ENCODE data around the gene CCT7.

CCT7 gene

DNA sequence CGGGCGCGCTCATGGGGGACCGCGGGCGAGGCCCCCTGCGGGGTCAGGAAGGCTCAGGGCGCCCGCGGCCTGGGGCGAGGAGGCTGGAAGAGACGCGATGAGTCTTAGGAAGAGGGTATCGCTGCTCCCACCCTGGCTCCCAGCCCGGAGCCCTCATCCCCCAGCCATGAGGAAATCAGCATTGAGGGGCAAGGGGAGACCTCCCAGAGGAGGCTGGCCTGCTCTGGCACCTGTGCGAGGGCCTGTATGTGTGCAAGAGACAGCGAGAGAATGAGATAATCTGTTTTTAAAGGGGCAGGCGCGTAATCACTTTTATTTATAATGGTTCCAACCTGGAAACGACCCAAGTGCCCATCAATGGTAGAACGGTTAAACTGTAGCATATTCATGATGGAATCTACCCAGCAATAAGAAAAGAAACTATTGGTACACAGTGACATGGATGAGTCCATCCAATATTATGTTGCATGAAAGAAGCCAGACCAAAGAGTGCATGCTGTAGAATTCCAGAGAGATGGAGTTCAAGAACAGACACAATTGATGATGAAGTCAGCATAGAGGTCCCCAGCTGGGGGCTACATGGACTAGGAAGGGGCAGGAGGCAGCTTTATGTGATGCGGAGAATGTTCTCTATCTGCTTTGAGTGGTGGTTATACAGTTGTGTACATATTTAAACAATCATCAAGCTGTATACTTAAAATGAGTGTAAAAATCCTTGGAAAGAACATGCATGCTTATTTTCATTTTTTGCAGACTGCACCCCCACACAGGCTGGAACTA lies 35.8 kb downstream of the CCT7 start:
- no peak for DNase-seq

DNA sequence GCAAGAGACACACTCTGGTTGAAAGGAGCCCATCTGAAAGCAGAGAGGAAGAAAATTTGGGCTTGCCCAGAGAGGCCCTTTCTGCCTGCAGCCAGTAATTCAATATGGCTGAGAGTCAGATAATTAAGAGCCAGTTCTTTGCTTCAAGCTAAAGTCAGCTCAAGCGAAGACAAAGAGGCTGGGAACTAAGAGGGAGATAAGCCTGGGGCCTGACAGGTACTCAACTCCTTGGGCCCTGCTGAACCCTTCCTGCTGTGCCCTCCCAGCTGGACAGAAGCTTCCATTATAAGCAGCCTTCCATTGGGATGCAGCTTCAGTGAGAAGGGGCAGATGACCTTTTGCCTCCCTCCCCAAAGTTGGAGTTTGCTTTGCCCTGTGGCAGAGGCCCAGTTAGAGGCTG lies 38.2 kb downstream of the CCT7 start:
- DNase-seq, result no peak

DNA sequence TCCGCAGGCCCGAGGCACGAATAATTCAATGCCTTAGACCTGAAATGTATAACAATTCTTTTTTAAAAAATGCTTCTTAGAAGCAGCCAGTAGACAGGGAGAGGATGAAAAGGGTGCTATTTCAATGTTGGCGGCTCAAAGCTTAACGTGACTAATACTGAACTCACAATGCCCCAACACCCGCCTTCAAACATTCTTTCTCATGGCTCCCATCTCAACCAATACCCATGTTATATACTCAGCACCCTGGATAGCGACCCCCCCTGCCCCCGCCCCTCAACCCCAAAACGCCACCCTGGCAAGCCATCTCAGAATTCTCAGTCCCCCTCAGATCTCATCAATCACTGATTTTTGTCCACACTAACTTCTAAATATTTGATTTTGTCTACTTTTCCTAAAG lies 45.7 kb downstream of the CCT7 start:
- no peak for DNase-seq

DNA sequence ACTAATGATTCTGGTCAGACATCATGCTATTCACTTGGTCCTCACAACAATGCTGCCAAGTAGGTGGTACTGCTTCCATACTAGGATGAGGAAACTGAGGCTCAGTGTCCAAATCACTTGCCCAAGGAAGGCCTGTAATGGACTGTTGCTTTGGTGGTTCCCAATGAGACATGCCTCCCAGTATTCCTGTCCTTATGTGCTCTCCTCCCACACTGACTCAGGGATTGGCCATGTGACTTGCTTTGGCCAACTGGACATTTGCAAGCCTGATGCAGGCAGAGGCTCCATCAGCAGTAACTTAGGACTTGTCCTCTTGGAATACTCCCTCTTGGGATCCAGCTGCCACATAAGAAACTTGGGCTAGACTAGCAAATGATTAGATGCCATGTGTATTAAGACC lies 47.1 kb downstream of the CCT7 start:
- DNase-seq, result no peak

DNA sequence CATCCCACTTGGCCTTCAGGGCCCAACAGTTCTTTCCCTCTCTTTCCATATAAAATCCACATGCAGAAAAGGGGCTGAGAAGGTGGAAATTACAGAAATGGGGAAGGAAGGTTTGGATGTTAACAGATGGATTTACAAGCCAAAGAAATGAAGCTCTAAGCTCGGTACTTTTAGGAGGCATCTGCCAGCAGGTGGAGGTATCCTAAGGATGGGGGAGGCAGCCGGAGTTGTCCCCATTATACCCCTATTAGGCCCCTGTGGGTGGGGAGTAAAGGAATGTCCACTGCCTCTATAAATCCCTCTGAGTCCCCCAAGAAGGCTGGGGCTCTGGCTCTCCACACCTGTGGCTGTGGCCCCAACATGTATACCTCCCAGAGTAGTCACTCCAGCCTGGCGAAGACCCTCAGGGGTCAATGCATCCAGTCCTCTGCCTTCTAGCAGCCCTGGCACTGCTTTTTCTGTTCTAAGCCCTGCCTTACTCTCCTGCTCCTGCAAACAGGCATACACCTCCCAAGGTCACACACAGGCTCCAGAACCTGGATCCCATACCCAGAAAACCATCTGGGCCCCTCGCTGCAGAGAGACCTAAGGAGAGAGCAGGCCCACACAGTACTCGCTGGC lies 48.9 kb downstream of the CCT7 start:
- DNase-seq, result no peak

DNA sequence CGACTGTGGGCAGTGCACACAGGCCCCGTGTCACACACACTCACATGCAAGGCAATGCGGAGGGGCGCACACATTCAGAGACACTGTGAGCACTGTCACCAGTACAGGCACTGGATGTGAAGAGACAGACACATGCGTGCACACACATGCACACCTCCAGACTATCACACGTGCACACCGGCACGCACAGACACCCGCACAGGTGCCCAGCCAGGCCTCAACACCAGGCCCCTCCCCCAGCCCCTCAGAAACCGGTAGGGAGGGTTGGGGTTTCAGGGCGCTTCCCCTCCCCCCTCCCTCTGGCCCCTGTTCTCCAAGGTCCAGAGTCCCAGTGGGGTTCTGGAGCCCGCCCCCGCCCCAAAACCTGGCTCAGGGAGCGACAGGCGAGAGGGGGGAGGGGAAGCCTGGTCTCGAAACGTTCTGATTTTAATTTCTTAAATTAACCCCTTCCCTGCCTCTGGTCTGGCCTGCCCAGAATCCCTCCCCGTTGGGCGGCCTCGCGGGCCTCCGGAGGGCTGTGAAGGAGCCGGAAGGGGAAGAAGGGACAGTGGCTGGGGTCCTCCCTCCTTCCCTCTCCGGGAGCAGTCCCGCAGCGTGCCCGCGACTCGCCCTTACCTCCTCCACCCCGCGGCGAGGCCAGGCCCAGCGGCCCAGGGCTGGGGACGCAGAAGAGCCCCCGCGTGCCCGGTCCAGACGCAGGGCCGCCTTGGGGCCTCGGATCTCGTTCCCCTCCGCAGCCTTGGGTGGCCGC lies 49.6 kb downstream of the CCT7 start:
- DNase-seq, result no peak

DNA sequence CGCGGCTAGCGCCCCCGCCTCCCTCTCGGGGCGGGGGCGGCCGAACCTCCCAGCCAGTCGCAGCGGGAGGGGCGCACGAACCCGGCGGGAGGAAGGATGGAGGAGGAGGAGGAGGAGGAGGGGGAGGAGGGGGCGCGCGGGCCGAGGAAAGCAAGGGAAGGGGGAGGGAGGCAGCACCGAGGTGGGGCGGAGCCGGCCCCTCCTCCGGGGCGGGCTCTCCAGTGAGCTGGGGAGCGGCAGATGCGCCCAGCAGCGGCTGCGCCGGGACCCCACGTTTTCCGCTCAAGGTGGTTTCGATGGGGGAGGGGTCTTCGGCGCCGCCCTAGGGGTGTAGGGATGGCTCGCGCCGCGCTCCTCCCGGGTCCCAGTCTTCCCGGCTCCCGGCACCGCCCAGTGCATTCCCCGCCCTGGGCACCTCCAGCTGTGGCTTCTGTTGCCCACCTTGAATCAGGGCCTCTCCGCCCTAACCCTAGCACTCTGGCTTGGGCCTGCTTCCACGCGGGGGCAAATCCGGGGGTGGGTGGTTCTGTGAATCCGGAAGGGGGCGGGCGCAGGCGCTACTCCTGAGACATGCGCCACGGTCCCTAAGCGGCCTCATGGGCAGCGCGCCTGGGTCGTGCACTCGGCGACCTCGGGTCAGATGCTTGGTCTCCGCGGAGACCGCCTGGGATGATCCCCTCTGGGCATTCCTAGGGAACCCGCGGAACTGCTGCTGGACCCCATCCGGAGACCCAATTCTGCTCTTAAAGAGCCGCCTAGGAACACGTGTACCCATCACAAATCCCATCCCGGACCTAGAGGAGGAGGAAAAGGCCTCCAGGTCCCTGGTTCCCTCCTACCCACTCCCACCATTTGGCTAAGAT lies 50.4 kb downstream of the CCT7 start, which contains the start of gene FBXO41:
TSS of gene FBXO41 (minus strand) at position 183 of the 863 bp plus-strand sequence. CDS start 14,848 bp downstream, outside the sequence.
- DNase-seq, result peak; percentile 70

DNA sequence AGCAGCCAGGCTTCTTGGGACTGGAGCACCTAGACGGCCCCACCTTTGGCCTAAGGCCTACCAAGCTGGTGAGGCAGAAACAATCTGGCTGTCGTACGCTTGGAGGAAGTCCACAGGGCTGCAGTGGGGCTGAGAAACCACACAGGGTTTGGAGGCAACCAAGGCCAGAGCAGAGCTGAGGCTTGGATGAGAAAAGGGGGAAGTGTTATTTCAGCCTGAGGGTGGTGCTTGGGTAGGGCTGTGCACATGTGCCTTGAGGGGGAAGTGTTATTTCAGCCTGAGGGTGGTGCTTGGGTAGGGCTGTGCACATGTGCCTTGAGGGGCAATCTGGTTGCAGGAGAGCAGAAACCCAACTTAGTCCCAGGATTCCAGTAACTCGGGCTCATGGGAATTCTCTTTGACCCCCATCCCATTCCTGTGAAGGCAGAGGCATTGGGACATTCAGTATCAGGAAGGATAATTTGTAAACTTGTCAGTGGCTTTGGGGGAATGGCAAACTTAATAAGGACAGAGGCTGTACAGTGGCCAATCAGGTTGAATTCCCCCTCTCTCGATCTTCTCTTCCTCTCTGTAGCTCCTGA lies 51.1 kb downstream of the CCT7 start:
- DNase-seq, result no peak

DNA sequence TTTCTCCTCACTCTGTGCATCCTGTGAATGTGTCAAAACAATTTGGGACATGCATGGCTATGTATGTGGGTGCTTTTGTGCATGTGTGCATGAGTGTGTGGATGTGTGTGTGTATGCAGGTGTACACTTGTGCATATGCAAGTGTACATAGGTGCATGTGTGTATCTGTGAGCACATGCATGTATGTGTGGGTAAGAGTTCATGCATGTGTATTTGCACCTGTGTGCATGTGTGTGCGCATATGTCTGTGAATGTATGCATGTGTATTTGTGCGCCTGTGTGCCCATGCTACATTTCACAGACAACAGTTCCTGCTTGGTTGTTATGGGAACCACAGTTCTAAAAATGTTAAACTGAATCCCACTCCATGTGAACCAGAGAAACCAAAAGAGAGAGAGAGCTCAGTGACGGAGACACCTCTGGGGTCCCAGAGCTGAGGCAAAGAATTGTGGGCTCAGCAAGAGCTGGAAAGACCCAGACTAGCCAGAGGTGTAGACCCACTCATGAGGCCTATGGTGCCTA lies 52.1 kb downstream of the CCT7 start:
- no peak for DNase-seq

DNA sequence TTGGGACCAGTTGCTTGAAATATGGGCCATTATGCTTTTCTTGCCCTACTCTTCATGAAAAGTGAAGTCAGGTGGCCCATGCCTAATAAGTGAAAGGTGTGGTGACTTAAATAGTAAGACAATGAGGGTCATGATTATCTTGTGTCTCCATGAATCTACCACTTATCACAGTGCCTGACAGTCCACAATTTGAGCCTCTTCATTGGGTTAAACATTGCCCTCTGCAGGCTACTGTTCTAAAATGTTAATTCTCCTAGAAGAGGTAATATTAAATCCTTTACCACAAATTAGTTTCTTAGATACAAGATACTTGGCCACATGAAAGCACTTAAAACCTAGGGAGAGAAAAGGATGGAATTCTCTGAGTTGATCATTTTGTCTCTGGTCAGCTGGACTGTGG lies 55.2 kb downstream of the CCT7 start:
- DNase-seq, result no peak

DNA sequence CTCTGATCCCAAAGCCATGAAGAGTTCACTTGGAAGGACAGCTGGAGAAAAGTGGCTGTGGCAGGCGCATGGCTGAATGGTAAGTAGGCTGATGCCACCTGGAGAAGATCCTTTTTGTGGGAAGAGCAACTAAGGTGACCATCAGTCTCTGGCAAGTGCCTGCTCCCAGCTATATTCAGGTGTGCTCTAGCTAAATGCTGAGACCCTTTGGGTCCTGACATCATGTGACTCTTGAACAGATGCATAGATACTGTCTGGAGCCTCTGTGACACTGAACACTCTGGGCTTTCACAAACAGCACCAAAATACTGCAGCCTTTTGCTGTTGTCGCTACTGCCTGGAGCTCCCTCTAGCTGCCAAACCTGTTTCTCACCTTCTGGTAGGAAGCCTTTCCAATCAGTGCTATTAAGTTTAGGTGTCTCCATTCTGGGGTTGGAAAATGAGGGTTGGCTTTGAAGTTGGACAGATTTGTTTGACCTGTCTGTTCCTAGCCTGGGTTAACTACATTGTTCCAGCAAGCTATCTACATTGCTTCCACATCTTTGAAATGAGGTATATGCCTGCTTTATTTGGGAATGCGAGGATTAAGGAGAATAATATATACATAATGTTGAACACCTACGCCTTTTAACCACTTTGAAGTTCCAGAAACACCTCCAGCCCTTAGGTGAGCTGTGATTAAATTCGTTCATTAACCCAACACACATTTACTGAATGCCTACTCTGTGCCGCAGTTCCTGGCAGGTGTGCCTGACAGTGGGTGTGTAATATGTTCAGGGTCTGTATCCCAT lies 56.1 kb downstream of the CCT7 start:
- DNase-seq, result no peak

DNA sequence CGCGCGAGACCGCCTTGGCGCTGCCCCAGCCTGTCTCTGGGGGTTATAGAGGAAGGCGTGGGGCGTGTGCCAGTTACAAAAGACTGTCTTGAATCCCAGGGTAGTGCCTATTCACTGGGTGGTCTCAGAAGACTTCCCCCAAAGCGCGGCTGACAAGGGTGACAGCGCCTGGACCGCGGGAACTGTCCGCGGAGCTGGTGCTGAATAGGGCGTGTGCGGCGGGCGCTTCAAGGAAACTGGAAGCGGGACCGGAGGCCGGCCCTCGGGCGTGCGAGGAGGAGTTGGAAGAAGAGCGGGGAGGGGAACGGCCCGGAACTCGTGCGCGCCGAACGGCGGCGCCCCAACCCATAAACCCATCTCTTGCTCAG lies 57.0 kb downstream of the CCT7 start:
- DNase-seq, result peak; percentile 61

DNA sequence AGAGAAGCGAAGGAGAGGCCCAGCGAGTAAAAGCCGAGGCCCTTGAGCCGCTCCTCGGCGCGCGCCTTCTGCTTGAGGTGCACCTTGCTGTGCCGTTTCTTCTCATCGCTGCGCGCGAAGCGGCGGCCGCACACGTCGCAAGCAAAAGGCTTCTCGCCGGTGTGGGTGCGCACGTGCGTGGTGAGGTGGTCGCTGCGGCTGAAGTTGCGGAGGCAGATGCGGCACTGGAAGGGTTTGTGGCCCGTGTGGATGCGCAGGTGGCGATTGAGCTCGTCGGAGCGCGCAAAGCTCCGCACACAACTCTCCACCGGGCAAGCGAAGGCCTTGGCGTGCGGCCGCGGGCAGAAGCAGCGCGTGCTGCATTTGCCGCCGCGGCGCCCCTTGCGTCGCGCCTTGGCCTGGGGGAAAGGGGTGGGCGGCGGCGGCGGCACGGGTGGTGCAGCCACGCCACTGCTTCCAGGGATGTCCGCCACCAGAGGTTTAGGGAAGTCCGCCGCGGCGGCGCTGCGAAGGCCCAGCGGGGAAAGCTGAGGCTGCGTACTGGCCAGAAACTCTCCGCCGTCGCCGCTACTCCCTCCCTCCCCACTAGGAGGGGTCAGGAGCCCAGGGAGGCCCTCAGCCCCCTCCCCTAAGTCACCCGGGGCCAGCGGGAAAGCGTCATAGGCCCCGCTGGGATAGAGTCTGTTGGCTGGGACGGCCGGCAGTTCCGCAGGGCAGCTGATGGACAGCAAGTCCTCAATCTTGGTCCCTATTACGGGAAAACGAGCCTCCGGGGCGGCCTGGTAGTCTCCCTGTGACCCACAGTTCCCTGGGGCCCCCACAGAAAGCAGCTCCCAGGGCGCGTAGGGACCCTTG lies 57.6 kb downstream of the CCT7 start:
- peak; percentile 35 for DNase-seq

DNA sequence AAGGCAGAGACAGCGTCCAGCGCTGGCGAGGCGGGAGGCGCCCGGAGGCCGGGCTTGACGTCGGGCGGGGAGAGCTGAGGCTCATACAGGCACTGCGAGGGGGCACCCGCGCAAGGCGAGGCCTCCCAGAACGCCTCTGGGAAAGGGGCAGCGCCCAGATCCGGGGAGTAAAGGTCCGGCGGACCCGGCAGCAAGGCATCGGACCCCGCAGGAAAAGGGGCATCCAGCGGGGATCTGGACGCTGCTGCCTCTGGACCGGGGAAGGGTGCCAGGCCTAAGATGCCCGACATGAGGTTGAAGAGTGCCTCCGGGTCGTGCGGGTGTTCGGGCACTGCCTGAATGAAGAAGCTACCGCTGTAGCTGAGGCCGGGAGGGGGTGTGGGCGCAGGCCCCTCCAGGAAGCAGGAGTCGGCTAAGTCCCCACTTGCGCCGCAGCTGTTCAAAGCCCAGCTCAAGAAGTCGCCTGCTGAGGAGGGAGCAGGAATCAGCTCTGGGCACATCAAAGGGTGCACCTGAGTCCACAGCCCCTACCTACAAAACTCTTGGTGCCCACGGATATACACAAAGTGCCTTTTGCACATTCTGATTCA lies 58.3 kb downstream of the CCT7 start:
- peak; percentile 37 for DNase-seq

DNA sequence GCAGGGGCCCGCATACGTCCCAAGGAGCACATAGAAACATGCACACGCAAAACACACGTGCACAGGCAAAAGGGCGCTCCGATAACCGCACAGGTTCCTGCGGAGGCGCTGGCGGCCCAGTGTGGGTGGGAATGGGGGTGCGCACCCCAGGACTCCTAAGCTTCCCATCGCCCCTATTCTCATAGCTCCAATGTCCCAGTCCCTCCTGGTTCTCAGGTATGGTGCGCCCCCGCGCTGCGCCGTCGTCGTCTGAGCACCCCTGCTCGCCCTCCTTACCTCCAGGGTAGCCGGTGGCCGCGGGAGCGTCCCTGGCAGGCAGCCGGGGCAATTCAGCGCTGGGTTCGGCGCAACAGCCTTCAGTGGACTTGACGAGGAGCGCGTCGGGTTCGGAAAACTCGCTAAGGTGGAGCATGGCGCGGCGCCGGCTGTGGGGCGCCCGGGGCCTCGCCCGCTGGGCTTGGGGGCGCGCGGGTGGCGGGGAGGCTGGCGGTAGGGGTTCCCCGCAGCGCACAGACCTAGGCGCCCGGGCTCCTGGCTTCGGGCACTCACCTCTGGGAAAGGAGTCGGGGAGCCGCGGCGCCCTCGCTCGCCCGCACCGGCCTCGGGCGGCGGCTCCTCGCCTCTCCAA lies 58.9 kb downstream of the CCT7 start:
- peak; percentile 33 for DNase-seq

DNA sequence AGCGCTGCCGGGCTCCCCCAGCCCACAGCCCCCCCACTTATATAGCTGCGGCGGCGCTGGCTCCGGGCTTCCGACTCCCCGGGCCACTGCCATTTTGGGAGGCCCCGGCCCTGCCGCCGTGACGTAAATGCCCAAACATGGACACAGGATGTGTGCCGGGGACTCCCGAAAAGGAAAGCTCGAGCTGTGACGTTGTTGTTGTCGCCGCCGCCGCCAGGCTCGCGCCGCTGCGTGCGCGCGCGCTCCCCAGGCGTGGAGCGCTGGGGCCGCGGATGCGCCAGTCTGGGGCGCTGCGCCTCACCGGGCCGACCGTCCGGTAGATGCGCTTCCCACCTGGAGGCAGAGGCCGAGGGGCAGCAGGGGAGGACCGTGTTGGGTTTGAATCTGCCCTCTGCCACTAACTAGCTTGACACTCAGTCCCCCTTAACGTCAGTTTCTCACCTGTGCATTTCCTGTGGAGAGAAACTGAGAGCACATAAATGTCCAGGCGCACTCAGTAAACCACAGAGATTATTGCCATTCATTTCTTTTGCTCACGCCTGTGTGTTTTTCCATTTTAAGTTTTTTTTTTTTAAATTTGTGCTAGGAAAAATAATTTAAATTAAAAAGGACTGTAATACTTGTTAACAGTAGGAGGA lies 59.5 kb downstream of the CCT7 start, which contains the start of gene EGR4:
TSS of gene EGR4 (minus strand) at position 15 of the 638 bp plus-strand sequence. CDS start 231 bp downstream, outside the sequence.
- DNase-seq, result peak; percentile 85

DNA sequence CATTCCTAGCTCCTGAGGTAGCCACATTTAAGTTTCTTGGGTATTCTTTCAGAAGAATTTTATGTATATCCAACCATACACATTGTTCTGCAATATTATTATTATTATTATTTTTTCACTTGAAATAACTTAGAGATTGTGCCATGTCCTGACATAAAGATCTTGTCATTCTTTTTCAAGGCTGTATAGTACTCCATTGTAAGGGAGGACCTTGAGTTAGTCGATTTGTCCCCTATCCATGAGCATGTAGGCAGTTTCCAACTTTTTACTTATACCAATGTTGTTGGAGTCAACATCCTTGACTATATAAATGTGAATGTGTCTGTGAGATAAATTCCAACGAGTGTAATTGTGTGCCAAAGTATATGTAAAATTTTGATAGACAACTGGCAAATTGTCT lies 60.1 kb downstream of the CCT7 start:
- DNase-seq, result no peak

DNA sequence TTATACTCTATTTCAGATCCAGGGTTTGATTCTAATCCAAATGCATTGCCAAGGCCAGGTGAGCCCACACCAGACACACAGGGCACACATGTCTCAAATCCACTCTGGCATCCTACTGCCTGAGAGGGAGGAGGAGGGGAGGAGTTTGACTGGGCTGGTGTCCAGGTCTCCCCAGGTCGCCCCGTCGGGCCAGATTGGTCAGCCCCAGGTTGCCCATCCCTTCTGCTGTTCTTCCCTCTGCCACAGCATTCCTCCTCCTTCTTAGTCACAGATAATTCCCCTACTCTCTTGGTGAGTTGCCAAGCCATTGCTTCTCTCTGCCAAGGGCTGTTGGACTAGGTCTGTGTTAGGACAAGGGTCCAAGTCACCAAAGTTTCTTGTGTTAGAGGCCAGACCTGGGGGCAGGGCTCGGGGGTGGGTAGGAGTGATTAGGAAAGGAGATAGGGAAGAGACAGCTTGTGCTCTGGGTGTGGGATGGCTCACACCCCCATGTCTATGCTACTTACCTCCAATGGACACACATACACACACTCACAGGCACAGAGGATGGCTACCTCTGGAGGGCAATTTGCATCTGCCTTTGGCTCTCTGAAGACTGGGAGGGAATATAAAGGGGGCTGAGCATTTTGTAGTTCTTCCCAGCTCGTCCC lies 61.8 kb downstream of the CCT7 start:
- no peak for DNase-seq
